NCI-H345 (cell line): ENCODE measurements around the gene FBXO5.
"Not testable (repeated sequence)": the region's sequence is repeated elsewhere in the genome, so short reads cannot be mapped to it uniquely, and the experiment has no call there.

Experiments
- DNase-seq: peaks from one replicate; lab custom pipeline; 2025; lab: John Stamatoyannopoulos, UW

The FBXO5 gene

DNA sequence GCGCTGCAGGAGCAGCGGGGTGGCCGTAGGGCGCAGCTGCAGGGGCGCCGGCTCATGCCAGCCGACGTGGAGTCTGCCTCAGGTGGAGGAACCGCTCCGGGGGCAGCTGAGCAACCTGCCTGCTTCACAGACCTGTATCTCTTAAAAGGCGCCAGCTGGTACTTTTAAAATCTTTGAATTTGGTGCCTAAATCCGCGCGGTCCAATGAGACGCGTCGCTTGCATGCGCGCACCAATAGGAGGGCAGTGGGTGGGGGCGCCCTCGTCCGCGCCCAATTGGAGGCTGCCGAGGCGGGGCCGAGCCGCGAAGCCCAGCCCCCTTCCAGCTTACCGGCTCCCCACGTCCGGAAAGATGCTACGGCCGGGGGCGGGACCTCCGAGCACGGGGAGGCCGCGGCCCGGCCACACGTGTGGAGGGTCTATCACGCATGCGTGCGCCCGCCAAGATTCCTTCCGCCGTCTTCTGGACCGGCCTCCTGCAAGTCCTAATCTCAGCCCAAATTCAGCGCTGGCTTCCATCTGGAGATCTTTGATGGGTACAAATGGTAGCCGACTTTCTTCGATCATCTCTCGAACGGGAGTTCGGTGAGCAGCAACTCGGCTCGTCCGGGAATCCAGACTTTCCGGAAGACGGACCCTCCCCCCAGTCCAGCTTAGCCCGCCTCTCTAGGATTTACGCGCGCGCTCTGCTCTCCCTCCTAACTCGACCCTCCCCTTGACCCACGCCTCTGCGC, at the start of gene FBXO5:
Gene FBXO5 (minus strand): TSS at position 138 of the 733 bp plus-strand sequence. CDS start 82 bp downstream, at position 56.
- peak; percentile 98 for DNase-seq

DNA sequence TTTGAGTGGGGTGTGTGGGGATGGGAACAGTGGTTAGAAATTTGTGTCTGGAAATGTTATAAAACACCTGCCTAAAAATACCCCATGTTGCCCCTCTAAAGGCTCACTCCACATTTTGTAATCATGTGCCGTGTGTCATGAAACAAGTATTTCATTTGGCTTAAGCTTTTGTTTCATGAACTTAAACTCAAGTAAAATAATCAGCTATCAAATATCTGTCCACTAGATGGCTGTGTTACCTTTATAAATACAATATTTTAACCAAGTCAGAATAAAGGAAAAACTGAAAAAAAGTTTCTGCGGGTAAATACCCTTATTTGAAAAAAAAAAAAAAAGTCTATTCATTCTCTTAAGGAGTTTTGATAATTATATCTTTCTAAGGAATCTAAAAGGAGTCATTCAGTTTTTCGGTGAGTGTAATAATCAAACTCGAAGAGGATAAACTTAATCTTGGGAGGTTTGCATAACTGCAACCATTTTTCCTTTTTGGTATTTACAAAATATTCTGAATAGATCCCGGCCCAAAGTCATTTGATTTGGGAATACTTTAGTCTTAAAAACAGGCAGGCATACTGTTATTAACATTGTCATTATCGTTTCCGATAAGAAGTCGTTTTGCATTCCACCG, 49.5 kb upstream of the FBXO5 start:
- DNase-seq = peak; percentile 13

DNA sequence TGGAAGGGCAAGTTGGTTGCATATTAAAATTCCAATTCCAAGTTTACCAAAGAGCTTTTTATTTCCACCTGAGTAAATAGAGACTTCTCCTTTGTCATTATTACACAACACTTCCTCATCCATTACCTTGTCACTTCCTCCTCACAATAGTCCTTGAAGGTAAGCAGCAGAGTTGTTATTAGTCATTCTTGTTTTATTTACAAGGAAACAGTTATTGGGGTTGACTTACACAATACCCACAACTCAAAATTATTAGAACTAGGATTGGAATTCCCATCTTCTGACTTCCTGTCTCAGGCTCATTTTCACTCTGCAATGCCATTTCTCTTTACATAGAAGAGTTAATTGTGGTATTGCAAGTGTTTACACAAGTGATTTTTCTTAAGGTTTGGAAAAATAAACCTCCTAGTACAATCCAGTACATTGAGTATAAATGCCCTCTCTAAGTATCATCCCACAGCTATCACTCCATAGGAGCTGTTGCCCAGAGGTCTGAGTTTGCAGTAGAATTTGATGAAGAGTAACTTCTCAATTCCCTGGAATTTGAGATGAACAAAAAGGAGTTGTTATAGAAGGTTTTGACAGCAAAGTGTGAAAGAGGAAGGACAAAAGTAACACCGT, 48.6 kb upstream of the FBXO5 start:
- DNase-seq = no peak

- no peak for DNase-seq
Observed at GRCh38 chr6:153028963-153029362, 46.1 kb upstream of the FBXO5 start.

DNA sequence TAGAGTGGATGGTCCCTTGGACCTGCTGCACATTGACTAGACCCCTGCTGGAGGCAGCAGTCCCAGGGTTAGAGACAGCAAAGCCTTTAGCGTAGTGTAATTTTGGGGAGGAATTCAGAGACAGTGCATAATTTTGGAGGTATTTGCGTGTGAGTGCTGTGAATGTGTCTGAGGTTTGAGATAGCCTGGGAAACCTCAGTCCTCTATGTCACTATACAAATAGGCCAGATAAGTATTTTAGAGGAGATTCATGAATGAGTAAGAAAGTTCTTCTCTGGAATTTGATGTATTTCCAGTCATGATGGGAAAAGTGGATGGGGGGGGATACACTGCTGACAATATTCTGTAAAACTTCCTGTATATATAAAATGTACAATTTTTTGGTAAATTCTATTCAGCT, 45.4 kb upstream of the FBXO5 start:
- no peak for DNase-seq

- DNase-seq = no peak
Observed at GRCh38 chr6:153027480-153027879, 44.6 kb upstream of the FBXO5 start.

DNA sequence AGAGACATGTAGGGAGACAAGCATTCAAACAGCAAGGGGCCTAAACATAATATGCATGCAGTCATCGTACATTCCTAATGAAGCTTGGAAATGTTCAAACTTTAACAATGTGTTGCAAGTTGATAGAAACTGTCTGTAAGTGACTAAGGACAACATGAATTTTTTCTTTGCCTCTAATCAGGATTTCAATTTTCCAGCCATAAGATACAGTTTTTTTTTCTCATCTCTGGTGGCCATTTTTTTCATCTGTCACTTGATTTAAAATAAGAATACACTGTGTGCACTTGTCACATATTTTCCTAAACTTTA, 41.8 kb upstream of the FBXO5 start:
- DNase-seq = no peak

- DNase-seq = peak; percentile 67
Observed at GRCh38 chr6:153023977-153024708, 41.3 kb upstream of the FBXO5 start.

GRCh38 chr6:153018355-153018754, 35.5 kb upstream of the FBXO5 start:
- DNase-seq = no peak

- no peak for DNase-seq
Observed at GRCh38 chr6:153016846-153017245, 34.0 kb upstream of the FBXO5 start.

- no peak for DNase-seq
Observed at GRCh38 chr6:153015094-153015640, 32.3 kb upstream of the FBXO5 start.

GRCh38 chr6:153013438-153013837, 30.6 kb upstream of the FBXO5 start:
- DNase-seq = no peak

DNA sequence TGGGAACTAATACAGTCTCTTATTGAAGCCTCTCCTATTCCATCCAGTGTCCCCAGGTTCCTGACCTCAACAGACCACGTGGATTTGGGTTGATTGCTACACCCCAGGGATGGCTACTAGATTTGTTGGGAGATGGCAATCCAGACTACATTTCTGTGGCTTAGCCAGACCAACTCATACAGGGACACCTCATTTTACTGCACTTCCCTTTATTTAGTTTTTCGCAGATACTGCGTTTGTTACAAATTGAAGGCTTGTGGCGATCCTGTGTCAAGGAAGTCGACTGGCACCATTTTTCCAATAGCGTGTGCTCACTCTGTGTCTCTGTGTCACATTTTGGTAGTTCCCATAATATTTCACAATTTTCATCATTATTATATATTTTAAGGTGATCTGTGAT, 30.0 kb upstream of the FBXO5 start:
- no peak for DNase-seq

DNA sequence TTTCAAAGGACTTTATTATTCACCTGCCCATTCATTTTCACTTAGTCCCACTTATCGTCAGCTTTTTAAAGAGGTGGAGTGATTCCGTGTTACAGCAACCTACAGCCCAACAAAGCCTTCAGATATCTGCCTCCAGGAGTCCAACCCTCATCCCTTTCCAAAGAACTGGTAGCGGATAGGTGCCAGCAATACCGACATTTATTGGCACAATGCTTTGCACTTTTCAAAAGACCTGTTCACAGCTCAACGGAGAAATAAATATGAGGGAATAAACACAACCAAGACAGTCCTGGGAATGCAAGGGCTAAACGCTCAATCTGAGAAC, 20.5 kb upstream of the FBXO5 start:
- DNase-seq = no peak

- peak; percentile 97 for DNase-seq
Observed at GRCh38 chr6:153002613-153003365, 19.9 kb upstream of the FBXO5 start, which contains the start of gene MTRF1L. MTRF1L (minus strand) TSS chr6:153002709; CDS start chr6:153002685, 24 bp downstream.

GRCh38 chr6:153001767-153002612, 19.1 kb upstream of the FBXO5 start:
- no peak for DNase-seq

DNA sequence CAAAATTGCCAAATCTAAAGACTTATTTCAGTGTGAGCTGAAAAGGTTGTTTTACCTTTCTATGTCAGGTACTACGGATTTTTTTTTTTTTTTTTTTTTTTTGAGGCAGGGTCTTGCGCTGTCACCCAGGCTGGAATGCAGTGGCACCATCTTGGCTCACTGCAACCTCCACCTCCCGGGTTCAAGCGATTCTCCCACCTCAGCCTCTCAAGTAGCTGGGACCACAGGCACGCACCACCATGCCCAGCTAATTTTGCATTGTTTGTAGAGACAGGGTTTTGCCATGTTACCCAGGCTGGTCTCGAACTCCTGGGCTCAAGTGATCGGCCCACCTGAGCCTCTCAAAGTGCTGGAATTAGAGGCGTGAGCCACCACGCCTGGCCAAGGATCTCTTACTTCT, 17.9 kb upstream of the FBXO5 start:
- DNase-seq = not testable (repeated sequence)

DNA sequence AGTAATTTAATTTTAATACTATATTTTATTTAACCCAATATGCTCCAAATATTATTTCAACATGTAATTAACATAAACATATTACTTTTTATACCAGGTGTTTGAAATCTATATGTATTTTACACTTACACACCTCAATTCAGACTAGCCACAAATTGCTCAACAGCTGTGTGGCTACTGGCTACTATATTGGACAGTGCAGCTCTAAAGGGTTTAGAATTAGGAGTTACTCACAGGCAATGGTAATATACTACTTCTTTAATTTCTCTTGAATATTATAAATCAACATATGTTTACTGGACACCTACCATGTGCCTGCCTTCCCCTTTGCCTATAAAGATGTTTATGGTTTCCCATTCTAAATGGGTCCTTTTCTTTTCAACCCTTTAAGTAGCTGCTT, 17.4 kb upstream of the FBXO5 start:
- DNase-seq = no peak

DNA sequence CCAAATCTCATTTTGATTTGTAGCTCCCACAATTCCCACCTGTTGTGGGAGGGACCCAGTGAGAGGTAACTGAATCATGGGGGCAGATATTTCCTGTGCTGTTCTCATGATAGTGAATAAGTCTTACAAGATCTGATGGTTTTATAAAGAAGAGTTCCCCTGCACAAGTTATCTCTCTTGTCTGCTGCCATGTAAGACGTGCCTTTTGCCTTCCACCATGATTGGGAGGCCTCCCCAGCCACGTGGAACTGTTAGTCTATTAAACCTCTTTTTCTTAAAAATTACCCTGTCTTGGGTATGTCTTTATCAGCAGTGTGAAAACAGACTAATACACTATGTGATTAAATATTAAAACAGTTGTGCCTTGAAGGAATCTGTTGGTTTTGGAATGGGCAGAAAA, 16.7 kb upstream of the FBXO5 start:
- not testable (repeated sequence) for DNase-seq

DNA sequence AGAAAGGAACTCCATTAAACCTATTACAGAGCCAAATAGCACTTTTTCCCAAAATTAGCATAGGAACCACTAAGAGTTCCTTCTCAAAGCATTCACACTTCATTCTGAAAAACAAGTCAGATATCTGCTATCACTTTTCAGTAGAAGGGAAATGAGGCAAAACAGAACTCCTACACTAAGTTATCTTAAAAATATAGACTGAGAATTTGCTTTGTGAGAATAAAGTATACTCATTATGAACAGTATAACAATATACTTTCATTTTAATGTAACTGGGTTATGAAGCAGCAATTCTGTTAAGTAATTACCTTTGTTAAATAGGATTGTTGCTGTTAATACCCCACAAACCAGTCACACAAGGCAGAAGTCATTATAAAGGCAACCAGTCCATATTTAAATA, 11.0 kb upstream of the FBXO5 start:
- no peak for DNase-seq

- no peak for DNase-seq
Observed at GRCh38 chr6:152993431-152993830, 10.6 kb upstream of the FBXO5 start.
